ENCODE results near the gene FKBP8.

- no peak for TF ChIP-seq CTCF (IDR thresholded peaks at IDR 0.05; ENCODE audit: poor library complexity, severe bottlenecking)
- TF ChIP-seq TAF1 (IDR thresholded peaks at IDR 0.05; ENCODE audit: low read depth): no peak
- no peak for TF ChIP-seq EZH2 (IDR thresholded peaks at IDR 0.05; ENCODE audit: borderline replicate concordance, insufficient read depth, low read length, poor library complexity, severe bottlenecking)
- no peak for TF ChIP-seq POLR2AphosphoS5 (IDR thresholded peaks at IDR 0.05)
Measured at GRCh38 chr19:18483119-18483890, 60.1 kb downstream of the FKBP8 start.

Data from neural cell (in vitro differentiated cells).